ENCODE data around the gene KRTAP10-4. TPM values are rescaled to one million over a fixed set of nuclear protein-coding genes. Genes with fewer than 3 reads are reported as not detected.

The KRTAP10-4 gene
- total and polyA plus RNA-seq, 10 of the 15 experiments (the other 5 are each of a cell fraction or from before 2014, with no cell fraction given) = not detected

- TF ChIP-seq ZNF592 (IDR thresholded peaks at IDR 0.05) (no peak), ZBTB33 (IDR thresholded peaks at IDR 0.05) (no peak), FOXK2 (IDR thresholded peaks at IDR 0.05) (no peak), MEF2A (IDR thresholded peaks at IDR 0.05; ENCODE audit: insufficient read depth, low read depth, low read length) (no peak), CEBPB (IDR thresholded peaks at IDR 0.05; ENCODE audit: borderline replicate concordance in 1 of 2, low read depth in 2 of 2, low read length in 2 of 2) (no peak)
These were observed 38.5 kb downstream of the KRTAP10-4 start, which contains the start of gene KRTAP10-8 (continued) for GRCh38 chr21:44612029-44612486.

GRCh38 chr21:44612669-44613229 is 39.2 kb downstream of the KRTAP10-4 start:
- Histone ChIP-seq H3K9ac (ENCODE audit: control insufficient read depth, insufficient read depth, low read length) (no peak overlapping the region), H2AFZ (ENCODE audit: control insufficient read depth, low read depth, low read length) (no peak overlapping the region), H3K4me2 (ENCODE audit: control insufficient read depth, insufficient read depth) (no peak overlapping the region), H3K9me3 (replicated peaks; ENCODE audit: control insufficient read depth, insufficient read depth, low read length) (peaks cover 2% of the 10 kb centered on the region; the same call in 1 of the 3 replicates), H3K79me2 (ENCODE audit: control insufficient read depth, insufficient read depth, low read length) (no peaks in the 10 kb centered on the region), H3K27ac (ENCODE audit: control insufficient read depth, insufficient read depth) (no peak overlapping the region), H3K4me3 (no peak overlapping the region), H3K36me3 (ENCODE audit: control insufficient read depth in 2 of 2, insufficient read depth in 2 of 2, low read length in 1 of 2) (no peaks in the 10 kb centered on the region), H3K27me3 (replicated peaks in 1 of 2; ENCODE audit: control insufficient read depth in 2 of 2, insufficient read depth in 2 of 2, low read length in 1 of 2) (no peaks in the 10 kb centered on the region), H3K4me1 (ENCODE audit: control insufficient read depth, insufficient read depth, low read length) (no peaks in the 10 kb centered on the region), H4K20me1 (ENCODE audit: control insufficient read depth, insufficient read depth) (no peaks in the 10 kb centered on the region)
- in situ Hi-C loops (cut with MboI) = no loop called here
- intact Hi-C loops (cut with micrococcal nuclease; ENCODE audit: unreplicated experiment) = no loop called here
- DNase-seq (ENCODE audit: low read depth, low spot score) (no peak), FAIRE-seq (no peak), ATAC-seq (no peak)
- ChIA-PET CTCF (no interaction called here), RAD21 (ENCODE audit: unreplicated experiment) (no interaction called here), POLR2A (no interaction called here), SMC1A (ENCODE audit: uncharacterized antibody, unreplicated experiment) (no interaction called here)
- BruUV-seq (replicated peaks) = no TSS peak
- 40% methylated on average over 13 of the region's 13 CpGs for WGBS (ENCODE audit: insufficient coverage, insufficient replicate concordance, low lambda C conversion rate, missing lambda C conversion rate)
- TF ChIP-seq MTA2 (IDR thresholded peaks at IDR 0.05; ENCODE audit: low read depth) = no peak
- TF ChIP-seq HDAC6 (IDR thresholded peaks at IDR 0.05; ENCODE audit: unreplicated experiment) = no peak
- no peak for TF ChIP-seq BCL11A (IDR thresholded peaks at IDR 0.05; ENCODE audit: low read depth, low read length)
- no peak for TF ChIP-seq CREM (IDR thresholded peaks at IDR 0.05; ENCODE audit: low read depth)
- no peak for TF ChIP-seq RBBP5 (conservative IDR thresholded peaks at IDR 0.05)
- no peak for TF ChIP-seq EED (IDR thresholded peaks at IDR 0.05; ENCODE audit: low read depth)
- no peak for TF ChIP-seq E4F1 (IDR thresholded peaks at IDR 0.05; ENCODE audit: borderline replicate concordance, partially characterized antibody)
- no peak for TF ChIP-seq CHD2 (IDR thresholded peaks at IDR 0.05; ENCODE audit: borderline replicate concordance, low read depth, low read length)
- TF ChIP-seq ZNF384 (IDR thresholded peaks at IDR 0.05; ENCODE audit: borderline replicate concordance, low read depth, low read length) = no peak
- TF ChIP-seq CEBPB (IDR thresholded peaks at IDR 0.05; ENCODE audit: borderline replicate concordance in 1 of 2, low read depth in 2 of 2, low read length in 2 of 2) = no peak

All from GM12878 (cell line).